HUES64 (cell line): ENCODE data around the gene RRAD.
"Not testable (repeated sequence)": the region's sequence is repeated elsewhere in the genome, so short reads cannot be mapped to it uniquely, and the experiment has no call there.

ENCODE experiments used
- H3K27ac ChIP-seq: 2 replicates; pipeline ENCODE4 v1.7.0; 2013; ENCODE audit warnings: low read depth, low read length, inconsistent platforms
- H3K27me3 ChIP-seq: 2 replicates; pipeline ENCODE4 v1.6.1; 2013; ENCODE audit warnings: mild to moderate bottlenecking, low read length; ENCODE audit not compliant: insufficient read depth
- H3K36me3 ChIP-seq: 2 replicates; pipeline ENCODE4 v1.6.1; 2013; ENCODE audit warnings: mild to moderate bottlenecking, low read length; ENCODE audit not compliant: insufficient read depth
- H3K4me1 ChIP-seq: 2 replicates; pipeline ENCODE4 v1.6.1; 2013; ENCODE audit warnings: mild to moderate bottlenecking, low read length, moderate library complexity; ENCODE audit not compliant: insufficient read depth
- H3K4me3 ChIP-seq: 2 replicates; pipeline ENCODE4 v1.5.1; 2013; ENCODE audit warnings: mild to moderate bottlenecking, low read length, moderate library complexity
- H3K9ac ChIP-seq: 2 replicates; pipeline ENCODE4 v1.6.1; 2013; ENCODE audit warnings: mild to moderate bottlenecking, low read depth, low read length
- H3K9me3 ChIP-seq: 2 replicates; pipeline ENCODE4 v1.6.1; 2013; ENCODE audit warnings: low read depth, low read length; ENCODE audit not compliant: insufficient read depth
- WGBS: fragments of 150-250, 120-280 bp; methylation state at CpG from one replicate; pipeline ENCODE4 v1.1.7; 2013; ENCODE audit warnings: missing lambda C conversion rate; 5-methylcytosine and 5-hydroxymethylcytosine counted together

RRAD gene

GRCh38 chr16:66903544-66904427 is 21.5 kb downstream of the RRAD start:
- Histone ChIP-seq H3K9ac (no peak overlapping the region), H3K4me1 (peaks cover 8% of the 10 kb centered on the region), H3K4me3 (no peak overlapping the region), H3K27me3 (no peaks in the 10 kb centered on the region), H3K9me3 (no peaks in the 10 kb centered on the region), H3K27ac (no peak overlapping the region), H3K36me3 (no peaks in the 10 kb centered on the region)
- WGBS, result 90% methylated on average over 11 of the region's 11 CpGs

GRCh38 chr16:66902648-66903543 is 22.4 kb downstream of the RRAD start:
- Histone ChIP-seq H3K27ac (no peak overlapping the region), H3K9me3 (no peaks in the 10 kb centered on the region), H3K36me3 (no peaks in the 10 kb centered on the region), H3K27me3 (no peaks in the 10 kb centered on the region), H3K4me3 (no peak overlapping the region), H3K9ac (no peak overlapping the region), H3K4me1 (peaks cover 8% of the 10 kb centered on the region)
- WGBS, result 86% methylated on average over 14 of the region's 14 CpGs

- Histone ChIP-seq H3K9me3 (no peaks in the 10 kb centered on the region), H3K4me3 (no peak overlapping the region), H3K27me3 (no peaks in the 10 kb centered on the region), H3K4me1 (peaks cover 8% of the 10 kb centered on the region), H3K27ac (no peak overlapping the region), H3K36me3 (no peaks in the 10 kb centered on the region), H3K9ac (no peak overlapping the region)
- 91% methylated on average over 10 of the region's 10 CpGs for WGBS
These were observed 23.7 kb downstream of the RRAD start for GRCh38 chr16:66901626-66902025.

GRCh38 chr16:66900721-66901441 is 24.5 kb downstream of the RRAD start:
- 79% methylated on average over 7 of the region's 7 CpGs for WGBS
- H3K9me3 ChIP-seq, result no peaks in the 10 kb centered on the region
- H3K9ac ChIP-seq, result no peak overlapping the region
- no peak overlapping the region for H3K27ac ChIP-seq
- H3K4me1 ChIP-seq, result peaks cover 8% of the 10 kb centered on the region
- H3K27me3 ChIP-seq, result no peaks in the 10 kb centered on the region
- no peaks in the 10 kb centered on the region for H3K36me3 ChIP-seq
- no peak overlapping the region for H3K4me3 ChIP-seq

GRCh38 chr16:66899945-66900710 is 25.2 kb downstream of the RRAD start:
- no peak overlapping the region for H3K27ac ChIP-seq
- 62% methylated on average over 8 of the region's 9 CpGs for WGBS
- H3K9me3 ChIP-seq, result no peaks in the 10 kb centered on the region
- peaks cover 8% of the 10 kb centered on the region for H3K4me1 ChIP-seq
- H3K9ac ChIP-seq, result no peak overlapping the region
- no peaks in the 10 kb centered on the region for H3K36me3 ChIP-seq
- no peak overlapping the region for H3K4me3 ChIP-seq
- H3K27me3 ChIP-seq, result no peaks in the 10 kb centered on the region

- Histone ChIP-seq H3K27me3 (no peaks in the 10 kb centered on the region), H3K36me3 (no peaks in the 10 kb centered on the region), H3K9me3 (no peaks in the 10 kb centered on the region), H3K4me3 (no peak overlapping the region), H3K9ac (no peak overlapping the region), H3K4me1 (peaks cover 8% of the 10 kb centered on the region), H3K27ac (no peak overlapping the region)
- WGBS, result 92% methylated on average over 6 of the region's 6 CpGs
These were observed 25.9 kb downstream of the RRAD start for GRCh38 chr16:66899310-66899944.

GRCh38 chr16:66898933-66899309 is 26.4 kb downstream of the RRAD start:
- Histone ChIP-seq H3K27me3 (no peaks in the 10 kb centered on the region), H3K4me3 (no peak overlapping the region), H3K36me3 (no peaks in the 10 kb centered on the region), H3K4me1 (peaks cover 8% of the 10 kb centered on the region), H3K9me3 (no peaks in the 10 kb centered on the region), H3K9ac (no peak overlapping the region), H3K27ac (no peak overlapping the region)
- 92% methylated on average over 2 of the region's 2 CpGs for WGBS

GRCh38 chr16:66898207-66898606 is 27.1 kb downstream of the RRAD start:
- H3K9me3 ChIP-seq, result no peaks in the 10 kb centered on the region
- H3K27me3 ChIP-seq, result no peaks in the 10 kb centered on the region
- no peak overlapping the region for H3K27ac ChIP-seq
- 90% methylated on average over 3 of the region's 3 CpGs for WGBS
- no peaks in the 10 kb centered on the region for H3K36me3 ChIP-seq
- H3K4me3 ChIP-seq, result no peak overlapping the region
- peaks cover 8% of the 10 kb centered on the region for H3K4me1 ChIP-seq
- H3K9ac ChIP-seq, result no peak overlapping the region

- H3K36me3 ChIP-seq, H3K4me3 ChIP-seq, H3K9ac ChIP-seq, H3K27ac ChIP-seq, H3K9me3 ChIP-seq, H3K27me3 ChIP-seq, H3K4me1 ChIP-seq: not testable (repeated sequence)
- WGBS, result 80% methylated on average over 5 of the region's 5 CpGs
These were observed 28.7 kb downstream of the RRAD start for GRCh38 chr16:66896682-66897081.

- H3K4me1 ChIP-seq, result peaks cover 8% of the 10 kb centered on the region
- H3K36me3 ChIP-seq, result peaks cover 3% of the 10 kb centered on the region
- H3K27ac ChIP-seq, result no peak overlapping the region
- H3K4me3 ChIP-seq, result no peak overlapping the region
- no peaks in the 10 kb centered on the region for H3K9me3 ChIP-seq
- 92% methylated on average over 3 of the region's 3 CpGs for WGBS
- no peak overlapping the region for H3K9ac ChIP-seq
- no peaks in the 10 kb centered on the region for H3K27me3 ChIP-seq
These were observed 29.3 kb downstream of the RRAD start for GRCh38 chr16:66895999-66896398.
